Measurements from ENCODE around the gene LRRC55.
A peak's percentile ranks its signal among the peaks of the same experiment; 100 is the strongest.
"Not testable (repeated sequence)": the region's sequence is repeated elsewhere in the genome, so short reads cannot be mapped to it uniquely, and the experiment has no call there.

Gene LRRC55

GRCh38 chr11:57161351-57161750 lies 20.4 kb upstream of the LRRC55 start:
- no peak for DNase-seq (ENCODE audit: low read depth, low spot score)

- no peak for DNase-seq (ENCODE audit: low read depth, low spot score)
Measured at GRCh38 chr11:57162179-57162898, 19.4 kb upstream of the LRRC55 start.

GRCh38 chr11:57163160-57163868 lies 18.4 kb upstream of the LRRC55 start:
- no peak for DNase-seq (ENCODE audit: low read depth, low spot score)

GRCh38 chr11:57164317-57164716 lies 17.4 kb upstream of the LRRC55 start:
- DNase-seq (ENCODE audit: low read depth, low spot score): no peak

- DNase-seq (ENCODE audit: low read depth, low spot score): peak; percentile 56
Measured at GRCh38 chr11:57167125-57167846, 14.5 kb upstream of the LRRC55 start.

- DNase-seq (ENCODE audit: low read depth, low spot score): not testable (repeated sequence)
Measured at GRCh38 chr11:57169732-57170313, 11.9 kb upstream of the LRRC55 start.

GRCh38 chr11:57172031-57172430 lies 9.7 kb upstream of the LRRC55 start:
- DNase-seq (ENCODE audit: low read depth, low spot score): no peak

GRCh38 chr11:57174656-57175055 lies 7.1 kb upstream of the LRRC55 start:
- no peak for DNase-seq (ENCODE audit: low read depth, low spot score)

GRCh38 chr11:57175478-57175877 lies 6.3 kb upstream of the LRRC55 start:
- DNase-seq (ENCODE audit: low read depth, low spot score): no peak

- no peak for DNase-seq (ENCODE audit: low read depth, low spot score)
Measured at GRCh38 chr11:57178334-57178733, 3.4 kb upstream of the LRRC55 start.

GRCh38 chr11:57179681-57180080 lies 2.1 kb upstream of the LRRC55 start:
- DNase-seq (ENCODE audit: low read depth, low spot score): no peak

- peak; percentile 59 for DNase-seq (ENCODE audit: low read depth, low spot score)
Measured at GRCh38 chr11:57180081-57180561, 1.6 kb upstream of the LRRC55 start.

- no peak for DNase-seq (ENCODE audit: low read depth, low spot score)
Measured at GRCh38 chr11:57180964-57181363, 789 bp upstream of the LRRC55 start.

- no peak for DNase-seq (ENCODE audit: low read depth, low spot score)
Measured at GRCh38 chr11:57182896-57183295, 1.1 kb downstream of the LRRC55 start.

- no peak for DNase-seq (ENCODE audit: low read depth, low spot score)
Measured at GRCh38 chr11:57190548-57190947, 8.8 kb downstream of the LRRC55 start.

GRCh38 chr11:57191311-57192219 lies 9.8 kb downstream of the LRRC55 start:
- DNase-seq (ENCODE audit: low read depth, low spot score): no peak

GRCh38 chr11:57192316-57192715 lies 10.6 kb downstream of the LRRC55 start:
- DNase-seq (ENCODE audit: low read depth, low spot score): no peak

GRCh38 chr11:57196596-57196995 lies 14.8 kb downstream of the LRRC55 start:
- DNase-seq (ENCODE audit: low read depth, low spot score): no peak

- no peak for DNase-seq (ENCODE audit: low read depth, low spot score)
Measured at GRCh38 chr11:57197762-57198161, 16.0 kb downstream of the LRRC55 start.

GRCh38 chr11:57199330-57199729 lies 17.6 kb downstream of the LRRC55 start:
- DNase-seq (ENCODE audit: low read depth, low spot score): no peak

- no peak for DNase-seq (ENCODE audit: low read depth, low spot score)
Measured at GRCh38 chr11:57200917-57201316, 19.2 kb downstream of the LRRC55 start.
